ENCODE results near the gene TMEM245.

- TF ChIP-seq, protein P1, sequence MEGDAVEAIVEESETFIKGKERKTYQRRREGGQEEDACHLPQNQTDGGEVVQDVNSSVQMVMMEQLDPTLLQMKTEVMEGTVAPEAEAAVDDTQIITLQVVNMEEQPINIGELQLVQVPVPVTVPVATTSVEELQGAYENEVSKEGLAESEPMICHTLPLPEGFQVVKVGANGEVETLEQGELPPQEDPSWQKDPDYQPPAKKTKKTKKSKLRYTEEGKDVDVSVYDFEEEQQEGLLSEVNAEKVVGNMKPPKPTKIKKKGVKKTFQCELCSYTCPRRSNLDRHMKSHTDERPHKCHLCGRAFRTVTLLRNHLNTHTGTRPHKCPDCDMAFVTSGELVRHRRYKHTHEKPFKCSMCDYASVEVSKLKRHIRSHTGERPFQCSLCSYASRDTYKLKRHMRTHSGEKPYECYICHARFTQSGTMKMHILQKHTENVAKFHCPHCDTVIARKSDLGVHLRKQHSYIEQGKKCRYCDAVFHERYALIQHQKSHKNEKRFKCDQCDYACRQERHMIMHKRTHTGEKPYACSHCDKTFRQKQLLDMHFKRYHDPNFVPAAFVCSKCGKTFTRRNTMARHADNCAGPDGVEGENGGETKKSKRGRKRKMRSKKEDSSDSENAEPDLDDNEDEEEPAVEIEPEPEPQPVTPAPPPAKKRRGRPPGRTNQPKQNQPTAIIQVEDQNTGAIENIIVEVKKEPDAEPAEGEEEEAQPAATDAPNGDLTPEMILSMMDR (conservative IDR thresholded peaks at IDR 0.05), result no peak
- no peak for TF ChIP-seq EZH2 (IDR thresholded peaks at IDR 0.05; ENCODE audit: low read depth)
Observed at GRCh38 chr9:109047259-109047658, 72.5 kb downstream of the TMEM245 start.

All from PC-9 (cell line).